Natural killer cell treated with Interleukin-12 subunit alpha and Interleukin-12 subunit beta and Interleukin-15 and Interleukin-18, amount 100 ng/mL, for 72 hours (primary cell): Measurements from ENCODE around the gene RTEL1. TPM values are rescaled to one million over a fixed set of nuclear protein-coding genes. Genes with fewer than 3 reads are reported as not detected.

ENCODE experiments used
- ATAC-seq, 2 donors: fragments of 150-1000 bp; cut with Tn5 transposase in 1 of 2; sonication (Bioruptor Pico), chemical (Tn5 transposase) in 1 of 2; 2 replicates each; pipeline ENCODE4 v1.10.0; 2021
- DNase-seq: peaks from one replicate; pipeline ENCODE4 v3.0.0; 2022; ENCODE audit warnings: low spot score
- H3K27ac Mint-ChIP-seq, 2 donors: 1 replicate in 1 of 2; 2 replicates in 1 of 2; pipeline ENCODE4 v1.8.0; 2022; ENCODE audit warnings: mixed read lengths in 2 of 2, mild to moderate bottlenecking in 1 of 2, moderate library complexity in 1 of 2
- H3K27me3 Mint-ChIP-seq, 2 donors: 1 replicate in 1 of 2; 2 replicates in 1 of 2; pipeline ENCODE4 v1.8.0; 2022; ENCODE audit warnings: mixed read lengths in 2 of 2
- H3K36me3 Mint-ChIP-seq: one replicate; pipeline ENCODE4 v1.8.0; 2022; ENCODE audit warnings: mixed read lengths
- H3K4me1 Mint-ChIP-seq, 2 donors: 1 replicate in 1 of 2; 2 replicates in 1 of 2; pipeline ENCODE4 v1.8.0; 2022; ENCODE audit warnings: low read depth in 2 of 2, mixed read lengths in 2 of 2, mild to moderate bottlenecking in 1 of 2
- H3K4me3 Mint-ChIP-seq: one replicate; pipeline ENCODE4 v1.8.0; 2022; ENCODE audit warnings: mixed read lengths
- H3K9me3 Mint-ChIP-seq: 2 replicates; pipeline ENCODE4 v1.8.0; 2022; ENCODE audit warnings: mixed read lengths
- total RNA-seq, 2 donors: library from RNA; stranded (reverse); gene quantifications; one replicate each; pipeline ENCODE4 v1.2.3, GENCODE V29; 2022

The RTEL1 gene
- total RNA-seq, 2 donors from 2014 or later = 32.3 to 76.9 TPM

GRCh38 chr20:63738687-63739129, 80.6 kb downstream of the RTEL1 start:
- peaks cover 12 to 19% of the 10 kb centered on the region in 2 donors for H3K4me1 Mint-ChIP-seq
- no peak overlapping the region for H3K4me3 Mint-ChIP-seq
- ATAC-seq (no peak), DNase-seq (no peak)
- H3K9me3 Mint-ChIP-seq = no peaks in the 10 kb centered on the region
- no peaks in the 10 kb centered on the region for H3K27me3 Mint-ChIP-seq
- H3K36me3 Mint-ChIP-seq = no peaks in the 10 kb centered on the region
- H3K27ac Mint-ChIP-seq = no peak overlapping the region

- no peaks in the 10 kb centered on the region for H3K36me3 Mint-ChIP-seq
- H3K9me3 Mint-ChIP-seq = no peaks in the 10 kb centered on the region
- ATAC-seq (peak; percentile 88 to 92), DNase-seq (peak; percentile 87)
- peaks cover 12 to 15% of the 10 kb centered on the region in 2 donors for H3K4me1 Mint-ChIP-seq
- no peak within 1 kb of the TSS for H3K4me3 Mint-ChIP-seq
- no peaks in the 10 kb centered on the region for H3K27me3 Mint-ChIP-seq
- H3K27ac Mint-ChIP-seq = no peak within 1 kb of the TSS
These were observed 81.3 kb downstream of the RTEL1 start, which contains the start of gene SLC2A4RG for GRCh38 chr20:63739130-63740069. Gene SLC2A4RG, plus strand, starts transcription at chr20:63739776. Its CDS starts 137 bp downstream, at chr20:63739913.

GRCh38 chr20:63740070-63740626, 82.0 kb downstream of the RTEL1 start:
- H3K4me3 Mint-ChIP-seq = no peak overlapping the region
- no peaks in the 10 kb centered on the region for H3K9me3 Mint-ChIP-seq
- no peaks in the 10 kb centered on the region for H3K36me3 Mint-ChIP-seq
- peaks cover 12 to 15% of the 10 kb centered on the region in 2 donors for H3K4me1 Mint-ChIP-seq
- DNase-seq (no peak), ATAC-seq (peak; percentile 41 to 62)
- H3K27ac Mint-ChIP-seq = no peak overlapping the region
- no peaks in the 10 kb centered on the region for H3K27me3 Mint-ChIP-seq

GRCh38 chr20:63740627-63741353, 82.7 kb downstream of the RTEL1 start:
- H3K4me3 Mint-ChIP-seq = peak overlapping the region; percentile 25
- H3K27ac Mint-ChIP-seq = no peak overlapping the region
- H3K9me3 Mint-ChIP-seq = no peaks in the 10 kb centered on the region
- peaks cover 7 to 12% of the 10 kb centered on the region in 2 donors for H3K4me1 Mint-ChIP-seq
- H3K27me3 Mint-ChIP-seq = no peaks in the 10 kb centered on the region
- no peaks in the 10 kb centered on the region for H3K36me3 Mint-ChIP-seq
- DNase-seq (no peak), ATAC-seq (peak; percentile 10 to 54)

DNA sequence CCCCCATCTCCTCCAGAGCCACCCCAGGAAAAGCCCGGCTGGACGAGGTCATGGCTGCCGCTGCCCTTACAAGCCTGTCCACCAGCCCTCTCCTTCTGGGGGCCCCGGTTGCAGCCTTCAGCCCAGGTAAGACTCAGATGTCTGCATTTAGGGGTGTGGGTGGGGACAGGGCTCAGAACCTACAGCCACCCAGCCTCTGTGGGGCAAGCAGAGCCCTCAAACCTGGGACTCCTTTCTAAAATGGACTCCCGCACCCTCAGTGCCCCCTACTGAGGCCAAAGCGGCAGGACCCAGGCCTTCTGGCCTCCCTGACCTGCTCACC, 83.2 kb downstream of the RTEL1 start:
- H3K9me3 Mint-ChIP-seq = no peaks in the 10 kb centered on the region
- no peaks in the 10 kb centered on the region for H3K27me3 Mint-ChIP-seq
- H3K27ac Mint-ChIP-seq = no peak overlapping the region
- no peaks in the 10 kb centered on the region for H3K36me3 Mint-ChIP-seq
- H3K4me3 Mint-ChIP-seq = peak overlapping the region; percentile 20
- H3K4me1 Mint-ChIP-seq = peaks cover 1 to 7% of the 10 kb centered on the region in 2 donors
- ATAC-seq (no peak), DNase-seq (no peak)

GRCh38 chr20:63741676-63742380, 83.7 kb downstream of the RTEL1 start:
- Mint-ChIP-seq H3K27ac (no peak overlapping the region), H3K4me3 (peak overlapping the region; percentile 20), H3K36me3 (no peaks in the 10 kb centered on the region), H3K4me1 (peaks cover 0 to 4% of the 10 kb centered on the region in 2 donors), H3K9me3 (no peaks in the 10 kb centered on the region), H3K27me3 (no peaks in the 10 kb centered on the region)
- DNase-seq (no peak), ATAC-seq (no peak)

DNA sequence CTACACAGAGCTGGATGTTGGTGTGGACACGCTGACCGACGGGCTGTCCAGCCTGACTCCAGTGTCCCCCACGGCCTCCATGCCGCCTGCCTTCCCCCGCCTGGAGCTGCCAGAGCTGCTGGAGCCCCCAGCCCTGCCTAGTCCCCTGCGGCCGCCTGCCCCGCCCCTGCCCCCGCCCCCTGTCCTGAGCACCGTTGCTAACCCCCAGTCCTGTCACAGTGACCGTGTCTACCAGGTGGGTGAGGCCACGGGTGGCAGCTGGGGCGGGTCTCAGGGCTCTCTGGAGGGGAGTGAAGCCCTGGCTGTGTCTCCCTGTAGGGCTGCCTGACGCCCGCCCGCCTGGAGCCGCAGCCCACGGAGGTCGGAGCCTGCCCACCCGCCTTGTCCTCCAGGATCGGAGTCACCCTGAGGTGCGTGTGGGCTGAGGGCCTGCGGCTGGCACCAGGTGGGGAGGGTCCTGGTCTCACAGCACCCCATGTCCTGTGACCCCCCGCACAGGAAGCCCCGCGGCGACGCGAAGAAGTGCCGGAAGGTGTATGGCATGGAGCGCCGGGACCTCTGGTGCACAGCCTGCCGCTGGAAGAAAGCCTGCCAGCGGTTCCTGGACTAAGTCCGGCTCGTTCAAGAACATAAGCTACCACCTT, 84.4 kb downstream of the RTEL1 start:
- DNase-seq (no peak), ATAC-seq (no peak)
- no peaks in the 10 kb centered on the region for H3K9me3 Mint-ChIP-seq
- no peak overlapping the region for H3K4me3 Mint-ChIP-seq
- H3K27me3 Mint-ChIP-seq = no peaks in the 10 kb centered on the region
- no peaks in the 10 kb centered on the region for H3K4me1 Mint-ChIP-seq
- H3K27ac Mint-ChIP-seq = no peak overlapping the region
- H3K36me3 Mint-ChIP-seq = no peaks in the 10 kb centered on the region

DNA sequence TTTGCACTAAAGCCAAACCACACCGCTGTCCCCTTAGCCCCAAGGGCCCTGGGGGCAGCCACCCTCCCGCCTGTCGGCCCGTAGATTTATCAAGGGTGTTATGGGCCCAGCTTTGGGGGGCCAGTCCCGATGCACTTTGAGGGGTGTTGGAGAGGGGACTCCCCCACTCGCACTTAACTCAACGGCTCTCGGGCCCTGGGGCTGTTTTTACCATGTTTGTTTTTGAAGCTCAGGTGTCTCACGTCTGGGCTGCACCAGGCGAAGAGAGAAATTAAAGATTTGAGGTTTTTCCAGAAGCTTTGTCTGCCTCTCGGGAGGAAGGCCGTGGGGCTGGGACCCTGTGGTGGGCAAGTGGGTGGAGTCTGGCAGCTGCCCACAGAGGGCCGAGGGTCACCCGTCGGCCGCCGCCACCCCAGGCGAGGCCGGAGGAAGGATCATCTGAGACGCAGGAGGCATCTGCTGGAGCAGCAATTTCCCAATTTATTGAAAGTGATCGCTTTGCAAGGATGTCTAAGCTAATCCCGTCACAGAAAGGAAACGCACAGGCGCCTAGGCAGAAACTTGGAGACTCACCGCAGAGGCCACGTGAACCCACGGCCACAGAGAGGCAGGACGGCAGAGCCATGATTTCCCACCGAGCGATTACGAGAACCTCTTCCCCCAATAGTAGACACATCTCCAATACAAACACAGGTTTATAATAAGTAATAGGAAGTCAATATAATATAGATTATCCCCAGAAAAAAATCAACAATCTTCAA, 85.3 kb downstream of the RTEL1 start:
- Mint-ChIP-seq H3K4me3 (no peak overlapping the region), H3K27me3 (no peaks in the 10 kb centered on the region), H3K4me1 (no peaks in the 10 kb centered on the region), H3K9me3 (no peaks in the 10 kb centered on the region), H3K27ac (no peak overlapping the region), H3K36me3 (no peaks in the 10 kb centered on the region)
- ATAC-seq (no peak), DNase-seq (no peak)

GRCh38 chr20:63744158-63744557, 86.0 kb downstream of the RTEL1 start:
- Mint-ChIP-seq H3K4me3 (no peak overlapping the region), H3K27ac (no peak overlapping the region), H3K9me3 (no peaks in the 10 kb centered on the region), H3K36me3 (no peaks in the 10 kb centered on the region), H3K4me1 (no peaks in the 10 kb centered on the region), H3K27me3 (no peaks in the 10 kb centered on the region)
- ATAC-seq (no peak), DNase-seq (no peak)

GRCh38 chr20:63744574-63745423, 86.7 kb downstream of the RTEL1 start:
- Mint-ChIP-seq H3K4me3 (no peak overlapping the region), H3K27ac (no peak overlapping the region), H3K36me3 (no peaks in the 10 kb centered on the region), H3K27me3 (no peaks in the 10 kb centered on the region), H3K9me3 (no peaks in the 10 kb centered on the region), H3K4me1 (peaks cover 0 to 3% of the 10 kb centered on the region in 2 donors)
- ATAC-seq (no peak), DNase-seq (no peak)

DNA sequence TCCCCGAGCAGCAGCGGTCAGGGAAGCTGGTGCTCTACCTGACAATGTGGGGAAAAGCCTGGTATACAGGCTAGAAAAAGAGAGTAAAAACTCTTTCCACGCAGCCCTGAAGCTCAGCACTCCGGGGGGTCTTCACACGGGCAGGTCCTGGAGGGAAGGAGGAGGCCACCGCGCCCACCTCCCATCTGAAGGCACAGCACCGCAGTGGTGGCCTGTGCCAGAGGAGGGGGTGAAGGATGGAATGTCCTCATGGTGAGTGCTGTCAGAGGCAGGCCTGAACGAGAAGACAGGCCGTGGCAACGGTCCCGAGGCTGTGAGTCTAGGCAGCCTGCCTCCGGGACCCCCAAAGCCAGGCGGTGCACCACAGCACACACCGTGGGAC, 87.3 kb downstream of the RTEL1 start:
- H3K4me3 Mint-ChIP-seq = no peak overlapping the region
- no peaks in the 10 kb centered on the region for H3K36me3 Mint-ChIP-seq
- DNase-seq = no peak
- H3K27ac Mint-ChIP-seq = no peak overlapping the region
- H3K9me3 Mint-ChIP-seq = no peaks in the 10 kb centered on the region
- H3K4me1 Mint-ChIP-seq = peaks cover 0 to 3% of the 10 kb centered on the region in 2 donors
- no peak for ATAC-seq
- H3K27me3 Mint-ChIP-seq = no peaks in the 10 kb centered on the region
